ENCODE measurements around the gene CDKAL1. TPM values are rescaled to one million over a fixed set of nuclear protein-coding genes. Genes with fewer than 3 reads are reported as not detected.

The CDKAL1 gene
- total and polyA plus RNA-seq, 2 experiments from 2014 or later, result 14.4 to 19.5 TPM

DNA sequence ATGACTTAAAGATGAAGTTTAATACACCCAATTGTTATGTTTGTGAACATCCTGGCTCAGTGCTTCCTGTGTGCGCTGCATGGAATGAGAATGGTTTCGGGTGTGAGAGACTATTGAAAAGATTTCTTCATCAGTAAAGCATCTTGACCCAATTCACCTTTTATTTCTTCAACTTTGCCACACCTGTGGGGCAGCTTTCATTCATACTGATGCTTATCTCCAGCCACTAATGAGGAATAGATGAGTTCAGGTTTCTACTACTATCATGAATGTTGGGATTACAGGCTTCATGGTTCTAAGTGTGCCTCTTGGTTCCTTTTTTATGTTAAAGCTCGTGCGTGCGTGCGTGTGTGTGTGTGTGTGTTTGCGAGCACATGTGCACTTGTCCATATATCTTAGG, 685.6 kb downstream of the CDKAL1 start:
- TF ChIP-seq, protein P1, sequence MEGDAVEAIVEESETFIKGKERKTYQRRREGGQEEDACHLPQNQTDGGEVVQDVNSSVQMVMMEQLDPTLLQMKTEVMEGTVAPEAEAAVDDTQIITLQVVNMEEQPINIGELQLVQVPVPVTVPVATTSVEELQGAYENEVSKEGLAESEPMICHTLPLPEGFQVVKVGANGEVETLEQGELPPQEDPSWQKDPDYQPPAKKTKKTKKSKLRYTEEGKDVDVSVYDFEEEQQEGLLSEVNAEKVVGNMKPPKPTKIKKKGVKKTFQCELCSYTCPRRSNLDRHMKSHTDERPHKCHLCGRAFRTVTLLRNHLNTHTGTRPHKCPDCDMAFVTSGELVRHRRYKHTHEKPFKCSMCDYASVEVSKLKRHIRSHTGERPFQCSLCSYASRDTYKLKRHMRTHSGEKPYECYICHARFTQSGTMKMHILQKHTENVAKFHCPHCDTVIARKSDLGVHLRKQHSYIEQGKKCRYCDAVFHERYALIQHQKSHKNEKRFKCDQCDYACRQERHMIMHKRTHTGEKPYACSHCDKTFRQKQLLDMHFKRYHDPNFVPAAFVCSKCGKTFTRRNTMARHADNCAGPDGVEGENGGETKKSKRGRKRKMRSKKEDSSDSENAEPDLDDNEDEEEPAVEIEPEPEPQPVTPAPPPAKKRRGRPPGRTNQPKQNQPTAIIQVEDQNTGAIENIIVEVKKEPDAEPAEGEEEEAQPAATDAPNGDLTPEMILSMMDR (IDR thresholded peaks at IDR 0.05; ENCODE audit: poor library complexity), result no peak
- TF ChIP-seq EZH2 (IDR thresholded peaks at IDR 0.05; ENCODE audit: borderline replicate concordance), result no peak
- TF ChIP-seq EZH2phosphoT487 (IDR thresholded peaks at IDR 0.05; ENCODE audit: low read depth, severe bottlenecking, unreplicated experiment), result no peak
- no peak for DNase-seq (ENCODE audit: low spot score)

DNA sequence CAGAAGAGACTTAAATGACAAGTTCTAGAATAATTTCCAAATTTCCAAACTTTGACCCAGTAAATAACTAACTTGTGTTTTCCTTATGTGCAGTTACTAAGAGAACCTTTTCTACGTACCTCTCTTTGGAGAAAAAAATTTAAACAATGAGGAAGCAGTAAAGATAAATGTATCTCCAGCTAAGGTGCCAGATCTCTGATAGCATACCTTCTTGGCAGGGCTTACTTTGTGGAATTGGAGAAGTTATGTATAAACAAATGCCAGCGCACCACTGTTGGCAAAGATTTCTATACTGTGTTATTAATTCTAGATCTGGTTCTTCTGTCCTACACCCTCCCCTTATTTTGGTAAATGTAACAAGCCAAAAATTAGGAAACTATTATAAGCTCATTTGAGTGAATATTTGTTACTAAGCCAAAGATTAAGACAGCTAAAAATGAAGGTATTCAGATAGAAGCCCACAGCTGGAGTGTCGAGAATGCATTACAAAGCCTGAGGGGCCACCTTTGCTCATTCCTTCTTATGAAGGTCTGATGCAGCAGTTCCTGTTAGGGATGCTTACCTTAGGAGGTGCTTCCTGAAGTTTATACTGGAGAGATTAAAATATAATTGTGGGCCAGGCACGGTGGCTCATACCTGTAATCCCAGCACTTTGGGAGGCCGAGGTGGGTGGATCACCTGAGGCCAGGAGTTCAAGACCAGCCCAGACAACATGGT, 686.2 kb downstream of the CDKAL1 start:
- no peak overlapping the region for H3K4me2 ChIP-seq
- no peaks in the 10 kb centered on the region for H3K9me2 ChIP-seq (replicated peaks; ENCODE audit: insufficient read depth)
- no peaks in the 10 kb centered on the region for H3K27me3 ChIP-seq
- no peak for DNase-seq (ENCODE audit: low spot score)
- no peaks in the 10 kb centered on the region for H3K4me1 ChIP-seq (ENCODE audit: insufficient read depth)
- 63% methylated on average over 5 of the region's 5 CpGs for WGBS (ENCODE audit: low lambda C conversion rate, missing lambda C conversion rate)
- no peak overlapping the region for H3K27ac ChIP-seq
- no peaks in the 10 kb centered on the region for H4K20me1 ChIP-seq (ENCODE audit: insufficient read depth, poor library complexity, severe bottlenecking)
- H3K9me3 ChIP-seq (ENCODE audit: low read depth), result no peaks in the 10 kb centered on the region
- no peaks in the 10 kb centered on the region for H3K36me3 ChIP-seq (replicated peaks; ENCODE audit: insufficient read depth, low read depth)
- H2AFZ ChIP-seq, result no peak overlapping the region
- H3K79me2 ChIP-seq, result no peaks in the 10 kb centered on the region
- no peak for TF ChIP-seq EZH2phosphoT487 (IDR thresholded peaks at IDR 0.05; ENCODE audit: low read depth, severe bottlenecking, unreplicated experiment)
- no peak for TF ChIP-seq EZH2 (IDR thresholded peaks at IDR 0.05; ENCODE audit: borderline replicate concordance)
- TF ChIP-seq, protein P1 (IDR thresholded peaks at IDR 0.05; ENCODE audit: poor library complexity), result no peak
- H3K4me3 ChIP-seq, result no peak overlapping the region

More for the DNA sequence above, 685.6 kb downstream of the CDKAL1 start:
- 79% methylated on average over 7 of the region's 7 CpGs for WGBS (ENCODE audit: low lambda C conversion rate, missing lambda C conversion rate)
- no peaks in the 10 kb centered on the region for H3K27me3 ChIP-seq
- no peaks in the 10 kb centered on the region for H3K79me2 ChIP-seq
- H4K20me1 ChIP-seq (ENCODE audit: insufficient read depth, poor library complexity, severe bottlenecking), result no peaks in the 10 kb centered on the region
- no peaks in the 10 kb centered on the region for H3K36me3 ChIP-seq (replicated peaks; ENCODE audit: insufficient read depth, low read depth)
- H3K4me2 ChIP-seq, result no peak overlapping the region
- H3K9me3 ChIP-seq (ENCODE audit: low read depth), result no peaks in the 10 kb centered on the region
- no peaks in the 10 kb centered on the region for H3K9me2 ChIP-seq (replicated peaks; ENCODE audit: insufficient read depth)
- no peak overlapping the region for H2AFZ ChIP-seq
- H3K4me3 ChIP-seq, result no peak overlapping the region
- H3K27ac ChIP-seq, result no peak overlapping the region
- no peaks in the 10 kb centered on the region for H3K4me1 ChIP-seq (ENCODE audit: insufficient read depth)

DNA sequence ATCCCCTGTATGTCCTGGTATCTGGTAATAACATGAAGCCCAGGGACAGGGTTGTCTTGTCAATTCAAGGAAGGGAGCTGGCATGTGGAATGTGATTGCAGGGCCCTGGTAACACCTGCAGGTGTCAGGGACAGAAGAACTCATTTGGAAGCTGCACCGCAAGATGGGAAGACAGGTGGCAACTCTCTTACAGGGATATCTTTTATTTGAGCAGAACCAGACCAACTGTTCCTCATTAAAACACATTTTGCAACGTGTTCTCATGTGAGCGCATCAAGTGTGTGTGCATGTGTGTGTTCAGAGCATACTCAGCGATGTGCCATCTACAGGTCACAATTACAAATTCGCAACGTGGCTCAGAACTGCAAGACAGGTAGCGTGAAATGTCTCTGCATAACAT, 688.4 kb downstream of the CDKAL1 start:
- Histone ChIP-seq H3K9me2 (replicated peaks; ENCODE audit: insufficient read depth) (no peaks in the 10 kb centered on the region), H2AFZ (no peak overlapping the region), H3K36me3 (replicated peaks; ENCODE audit: insufficient read depth, low read depth) (no peaks in the 10 kb centered on the region), H3K79me2 (no peaks in the 10 kb centered on the region), H3K27ac (no peak overlapping the region), H3K27me3 (no peaks in the 10 kb centered on the region), H3K4me1 (ENCODE audit: insufficient read depth) (no peaks in the 10 kb centered on the region), H3K4me3 (no peak overlapping the region), H4K20me1 (ENCODE audit: insufficient read depth, poor library complexity, severe bottlenecking) (no peaks in the 10 kb centered on the region), H3K9me3 (ENCODE audit: low read depth) (no peaks in the 10 kb centered on the region), H3K4me2 (no peak overlapping the region)
- WGBS (ENCODE audit: low lambda C conversion rate, missing lambda C conversion rate), result 88% methylated on average over 7 of the region's 7 CpGs
- TF ChIP-seq EZH2 (IDR thresholded peaks at IDR 0.05; ENCODE audit: borderline replicate concordance), result no peak
- TF ChIP-seq, protein P1 (IDR thresholded peaks at IDR 0.05; ENCODE audit: poor library complexity), result no peak
- no peak for TF ChIP-seq EZH2phosphoT487 (IDR thresholded peaks at IDR 0.05; ENCODE audit: low read depth, severe bottlenecking, unreplicated experiment)
- DNase-seq (ENCODE audit: low spot score), result no peak

All from hepatocyte (in vitro differentiated cells).